ENCODE data around the gene TNNT2.

DNA sequence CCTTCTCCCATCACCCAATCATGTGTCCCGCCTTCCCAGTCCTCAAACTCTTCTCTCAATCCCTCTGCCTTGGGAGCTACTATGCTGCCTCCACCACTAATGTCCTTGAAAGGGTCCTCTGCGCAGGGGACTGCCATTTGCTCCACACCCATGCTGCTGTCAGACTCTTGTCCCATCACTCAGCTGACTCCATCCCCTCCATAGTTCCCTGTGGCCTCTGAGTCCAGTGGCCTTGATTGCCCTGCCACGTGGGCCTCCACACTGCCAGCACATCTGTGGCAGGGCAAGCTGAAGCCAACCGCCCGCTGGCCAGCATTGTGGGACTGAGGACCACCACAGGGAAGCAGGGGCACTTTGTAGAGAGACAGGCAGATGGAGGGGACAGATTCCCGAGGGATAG lies 1.3 kb upstream of the TNNT2 start:
- TF ChIP-seq CTCF (IDR thresholded peaks at IDR 0.05): no peak
- TF ChIP-seq EZH2 (IDR thresholded peaks at IDR 0.05; ENCODE audit: borderline replicate concordance, insufficient read depth, low read depth, low read length, poor library complexity, severe bottlenecking): no peak

Measured in B cell (primary cell).